ENCODE data around the gene DEDD. TPM values are rescaled to one million over a fixed set of nuclear protein-coding genes. Genes with fewer than 3 reads are reported as not detected.

The DEDD gene
- total RNA-seq, 4 donors from 2014 or later, result 24.4 to 47.0 (median 36.6) TPM

DNA sequence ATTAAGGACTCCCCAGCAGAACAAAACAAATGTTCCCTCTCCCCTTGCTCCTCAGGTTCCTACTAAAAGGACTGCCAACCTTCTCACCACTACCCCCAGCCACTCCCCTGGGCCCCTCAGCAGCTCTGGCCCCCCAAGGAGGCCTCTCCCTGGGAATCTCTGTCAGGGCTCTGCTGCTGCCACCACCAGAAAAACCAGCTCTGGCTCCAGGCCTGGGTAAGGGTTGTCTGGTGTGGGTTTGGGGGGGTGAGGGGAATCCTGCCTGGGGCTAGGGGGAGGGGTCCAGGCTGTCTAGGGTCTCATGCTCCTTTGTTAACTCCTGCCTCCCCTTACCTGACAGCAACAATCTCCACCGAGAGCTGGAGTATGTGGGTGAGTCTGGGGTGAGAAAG is 47.9 kb downstream of the DEDD start:
- TF ChIP-seq CTCF (IDR thresholded peaks at IDR 0.05), result no peak
- TF ChIP-seq POLR2A (IDR thresholded peaks at IDR 0.05), result no peak
- no peak for TF ChIP-seq EP300 (IDR thresholded peaks at IDR 0.05)
- TF ChIP-seq POLR2AphosphoS5 (IDR thresholded peaks at IDR 0.05), result no peak
- Histone ChIP-seq H3K4me3 (peak overlapping the region; percentile 45), H3K9me3 (no peaks in the 10 kb centered on the region), H3K27me3 (no peaks in the 10 kb centered on the region), H3K4me1 (peaks cover 58% of the 10 kb centered on the region), H3K36me3 (no peaks in the 10 kb centered on the region), H3K27ac (peak overlapping the region; percentile 92)
- WGBS, result 75% methylated on average over 1 of the region's 1 CpG
- no peak for DNase-seq (ENCODE audit: low spot score in 2 of 2)

GRCh38 chr1:161083748-161084596 is 48.5 kb downstream of the DEDD start:
- Histone ChIP-seq H3K4me1 (peaks cover 58% of the 10 kb centered on the region), H3K36me3 (no peaks in the 10 kb centered on the region), H3K27ac (peak overlapping the region; percentile 92), H3K4me3 (peak overlapping the region; percentile 45), H3K27me3 (no peaks in the 10 kb centered on the region), H3K9me3 (no peaks in the 10 kb centered on the region)
- 73% methylated on average over 7 of the region's 10 CpGs for WGBS
- no peak for TF ChIP-seq POLR2A (IDR thresholded peaks at IDR 0.05)
- no peak for TF ChIP-seq CTCF (IDR thresholded peaks at IDR 0.05)
- no peak for TF ChIP-seq EP300 (IDR thresholded peaks at IDR 0.05)
- TF ChIP-seq POLR2AphosphoS5 (IDR thresholded peaks at IDR 0.05), result no peak
- no peak for DNase-seq (ENCODE audit: low spot score in 2 of 2)

GRCh38 chr1:161082996-161083747 is 49.3 kb downstream of the DEDD start:
- peak overlapping the region; percentile 92 for H3K27ac ChIP-seq
- TF ChIP-seq EP300 (IDR thresholded peaks at IDR 0.05), result no peak
- peak; percentile 18 to 97 (median 94) for TF ChIP-seq POLR2AphosphoS5 (IDR thresholded peaks at IDR 0.05)
- H3K4me1 ChIP-seq, result peaks cover 57% of the 10 kb centered on the region
- peak overlapping the region; percentile 45 for H3K4me3 ChIP-seq
- DNase-seq (ENCODE audit: low spot score in 2 of 2), result peak; percentile 91 to 95
- WGBS, result 38% methylated on average over 5 of the region's 8 CpGs
- no peaks in the 10 kb centered on the region for H3K27me3 ChIP-seq
- H3K36me3 ChIP-seq, result no peaks in the 10 kb centered on the region
- H3K9me3 ChIP-seq, result no peaks in the 10 kb centered on the region

- WGBS, result 65% methylated on average over 2 of the region's 2 CpGs
Observed at GRCh38 chr1:161082483-161082882, 50.0 kb downstream of the DEDD start.

GRCh38 chr1:161081519-161081918 is 50.9 kb downstream of the DEDD start:
- TF ChIP-seq CTCF (IDR thresholded peaks at IDR 0.05), result no peak
- no peak for TF ChIP-seq POLR2AphosphoS5 (IDR thresholded peaks at IDR 0.05)
- TF ChIP-seq EP300 (IDR thresholded peaks at IDR 0.05), result no peak
- TF ChIP-seq POLR2A (IDR thresholded peaks at IDR 0.05), result no peak
- no peak for DNase-seq (ENCODE audit: low spot score in 2 of 2)
- 96% methylated on average over 5 of the region's 5 CpGs for WGBS
- H3K9me3 ChIP-seq, result no peaks in the 10 kb centered on the region
- no peak overlapping the region for H3K4me3 ChIP-seq
- H3K27ac ChIP-seq, result peak overlapping the region; percentile 92
- H3K4me1 ChIP-seq, result peaks cover 57% of the 10 kb centered on the region
- H3K27me3 ChIP-seq, result no peaks in the 10 kb centered on the region
- H3K36me3 ChIP-seq, result no peaks in the 10 kb centered on the region

More at GRCh38 chr1:161082483-161082882, 50.0 kb downstream of the DEDD start:
- TF ChIP-seq POLR2AphosphoS5 (IDR thresholded peaks at IDR 0.05) (no peak), CTCF (IDR thresholded peaks at IDR 0.05) (no peak), EP300 (IDR thresholded peaks at IDR 0.05) (no peak), POLR2A (IDR thresholded peaks at IDR 0.05) (no peak)
- Histone ChIP-seq H3K27ac (peak overlapping the region; percentile 92), H3K4me1 (peaks cover 57% of the 10 kb centered on the region), H3K4me3 (no peak overlapping the region), H3K27me3 (no peaks in the 10 kb centered on the region), H3K36me3 (no peaks in the 10 kb centered on the region), H3K9me3 (no peaks in the 10 kb centered on the region)
- no peak for DNase-seq (ENCODE audit: low spot score in 2 of 2)

Data from suprapubic skin (tissue), 4 donors.